SU-DHL-6 (cell line): ENCODE results near the gene SLC22A23.

Source experiments
- H2AFZ ChIP-seq: fragments of 200-600 bp; sonication (generic); 2 replicates; pipeline ENCODE4 v1.6.1; 2014; ENCODE audit warnings: low read depth, mild to moderate bottlenecking, moderate library complexity, mixed read lengths, antibody characterized with exemption, low read length; ENCODE audit not compliant: severe bottlenecking
- H3F3A ChIP-seq: fragments of 200-600 bp; shearing (Covaris generic); 2 replicates; pipeline ENCODE4 v1.6.0; 2016; ENCODE audit warnings: antibody characterized with exemption, mild to moderate bottlenecking; ENCODE audit not compliant: insufficient read depth
- H3K27ac ChIP-seq: fragments of 200-600 bp; sonication (generic); 2 replicates; pipeline ENCODE4 v1.5.1; 2016; ENCODE audit warnings: low read depth, mild to moderate bottlenecking, low read length, moderate library complexity, mixed read lengths
- H3K27me3 ChIP-seq: fragments of 200-600 bp; sonication (generic), shearing (Covaris generic); 2 replicates; pipeline ENCODE4 v1.6.0; 2014; ENCODE audit warnings: mild to moderate bottlenecking, low read length
- H3K36me3 ChIP-seq: fragments of 200-600 bp; sonication (generic); 2 replicates; pipeline ENCODE4 v1.6.1; 2014; ENCODE audit warnings: mild to moderate bottlenecking, low read length, mixed read lengths
- H3K4me2 ChIP-seq: fragments of 300-600, 200-600 bp; shearing (Covaris generic), sonication (generic); 2 replicates; pipeline ENCODE4 v1.6.0; 2014; ENCODE audit warnings: low read length, low read depth, mild to moderate bottlenecking; ENCODE audit not compliant: poor library complexity, severe bottlenecking
- H3K4me3 ChIP-seq: fragments of 200-600 bp; sonication (generic); 2 replicates; pipeline ENCODE4 v1.5.1; 2014; ENCODE audit warnings: antibody characterized with exemption, low read length, mild to moderate bottlenecking, mixed read lengths; ENCODE audit not compliant: insufficient read depth, poor library complexity, severe bottlenecking
- H3K79me2 ChIP-seq: fragments of 200-600 bp; sonication (generic); 2 replicates; pipeline ENCODE4 v1.6.1; 2014; ENCODE audit warnings: mild to moderate bottlenecking, low read length, moderate library complexity; ENCODE audit not compliant: insufficient read depth
- H3K9ac ChIP-seq: fragments of 200-600 bp; sonication (generic); 2 replicates; pipeline ENCODE4 v1.7.0; 2014; ENCODE audit warnings: mild to moderate bottlenecking, low read length
- H3K9me2 ChIP-seq: fragments of 200-600 bp; sonication (generic); replicated peaks from 2 replicates; pipeline ENCODE4 v1.6.1; 2014; ENCODE audit warnings: low read length; ENCODE audit not compliant: insufficient read depth
- H3K9me3 ChIP-seq: fragments of 200-600 bp; sonication (generic); 2 replicates; pipeline ENCODE4 v1.6.1; 2014; ENCODE audit warnings: low read length, mixed read lengths; ENCODE audit not compliant: insufficient read depth
- H4K20me1 ChIP-seq: fragments of 200-600 bp; sonication (generic); 2 replicates; pipeline ENCODE4 v1.6.1; 2014; ENCODE audit warnings: low read depth, mild to moderate bottlenecking, antibody characterized with exemption, low read length, moderate library complexity, mixed read lengths
- EZH2phosphoT487 ChIP-seq: fragments of 200-600 bp; sonication (generic), shearing (Covaris generic); conservative IDR thresholded peaks from 2 replicates; pipeline ENCODE4 v1.6.1; 2018; ENCODE audit warnings: mild to moderate bottlenecking, antibody characterized with exemption, low read length, moderate library complexity, mixed read lengths
- TF ChIP-seq, protein P1 (sequence below): fragments of 200-600 bp; sonication (generic); IDR thresholded peaks from one replicate; pipeline ENCODE4 v1.5.1; 2017; ENCODE audit warnings: antibody characterized with exemption, mild to moderate bottlenecking, low read length, moderate library complexity; ENCODE audit not compliant: insufficient read depth, poor library complexity, severe bottlenecking

SLC22A23 gene

DNA sequence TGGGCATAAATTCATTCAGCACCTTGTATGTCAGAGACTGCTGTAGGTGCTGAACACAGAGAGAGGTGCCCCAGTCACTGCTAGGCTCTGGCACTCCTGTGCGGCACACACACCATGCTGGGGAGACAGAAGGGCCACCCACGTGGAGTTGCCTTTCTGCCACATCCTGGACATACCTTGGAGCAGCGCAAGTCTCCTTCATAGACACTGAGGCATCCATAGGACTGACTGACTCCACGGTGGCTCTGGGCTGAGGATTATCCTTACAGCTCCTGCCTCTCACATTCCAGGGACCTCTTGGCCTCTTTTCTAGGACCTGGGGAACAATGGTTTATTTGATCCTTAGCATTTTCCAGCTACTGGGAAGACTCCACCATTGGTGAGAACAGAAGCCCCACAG is 26.0 kb upstream of the SLC22A23 start:
- H3K4me2 ChIP-seq = no peak overlapping the region
- no peaks in the 10 kb centered on the region for H3K36me3 ChIP-seq
- H3K9me3 ChIP-seq = no peaks in the 10 kb centered on the region
- no peaks in the 10 kb centered on the region for H4K20me1 ChIP-seq
- H3K9ac ChIP-seq = no peak overlapping the region
- no peak overlapping the region for H2AFZ ChIP-seq
- H3K4me3 ChIP-seq = no peak overlapping the region
- TF ChIP-seq EZH2phosphoT487 = no peak
- TF ChIP-seq, protein P1, sequence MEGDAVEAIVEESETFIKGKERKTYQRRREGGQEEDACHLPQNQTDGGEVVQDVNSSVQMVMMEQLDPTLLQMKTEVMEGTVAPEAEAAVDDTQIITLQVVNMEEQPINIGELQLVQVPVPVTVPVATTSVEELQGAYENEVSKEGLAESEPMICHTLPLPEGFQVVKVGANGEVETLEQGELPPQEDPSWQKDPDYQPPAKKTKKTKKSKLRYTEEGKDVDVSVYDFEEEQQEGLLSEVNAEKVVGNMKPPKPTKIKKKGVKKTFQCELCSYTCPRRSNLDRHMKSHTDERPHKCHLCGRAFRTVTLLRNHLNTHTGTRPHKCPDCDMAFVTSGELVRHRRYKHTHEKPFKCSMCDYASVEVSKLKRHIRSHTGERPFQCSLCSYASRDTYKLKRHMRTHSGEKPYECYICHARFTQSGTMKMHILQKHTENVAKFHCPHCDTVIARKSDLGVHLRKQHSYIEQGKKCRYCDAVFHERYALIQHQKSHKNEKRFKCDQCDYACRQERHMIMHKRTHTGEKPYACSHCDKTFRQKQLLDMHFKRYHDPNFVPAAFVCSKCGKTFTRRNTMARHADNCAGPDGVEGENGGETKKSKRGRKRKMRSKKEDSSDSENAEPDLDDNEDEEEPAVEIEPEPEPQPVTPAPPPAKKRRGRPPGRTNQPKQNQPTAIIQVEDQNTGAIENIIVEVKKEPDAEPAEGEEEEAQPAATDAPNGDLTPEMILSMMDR = no peak
- no peaks in the 10 kb centered on the region for H3K79me2 ChIP-seq
- H3K27ac ChIP-seq = no peak overlapping the region
- no peaks in the 10 kb centered on the region for H3K9me2 ChIP-seq
- no peaks in the 10 kb centered on the region for H3F3A ChIP-seq
- 0 out of 2 replicates have a peak, but pooled peaks cover 4% of the 10 kb centered on the region for H3K27me3 ChIP-seq

DNA sequence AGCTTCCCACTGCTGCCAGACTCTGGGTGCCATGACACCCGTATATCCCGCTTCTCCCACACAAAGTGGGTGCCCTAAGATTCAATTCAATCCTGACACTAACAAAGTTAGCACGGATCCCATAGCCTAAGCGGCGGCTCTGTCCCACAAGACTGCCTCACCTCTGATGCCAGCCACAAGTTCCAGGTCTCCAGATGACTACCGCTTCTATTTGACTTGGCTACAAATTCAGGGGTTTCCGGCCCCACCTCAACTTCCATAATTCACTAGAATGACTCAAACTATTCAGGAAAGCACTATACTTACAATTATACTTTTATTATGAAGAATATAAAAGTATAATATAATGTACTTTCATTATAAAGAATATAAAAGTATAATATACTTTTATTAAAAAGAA is 24.8 kb upstream of the SLC22A23 start:
- Histone ChIP-seq H3K27ac (no peak overlapping the region), H3K79me2 (no peaks in the 10 kb centered on the region), H3K27me3 (0 out of 2 replicates have a peak, but pooled peaks cover 4% of the 10 kb centered on the region), H3K4me2 (no peak overlapping the region), H3K9ac (no peak overlapping the region), H3F3A (no peaks in the 10 kb centered on the region), H3K9me3 (no peaks in the 10 kb centered on the region), H3K9me2 (no peaks in the 10 kb centered on the region), H3K4me3 (no peak overlapping the region), H3K36me3 (no peaks in the 10 kb centered on the region), H2AFZ (no peak overlapping the region), H4K20me1 (no peaks in the 10 kb centered on the region)
- TF ChIP-seq EZH2phosphoT487 = no peak
- TF ChIP-seq, protein P1 = no peak

- Histone ChIP-seq H3K9me3 (no peaks in the 10 kb centered on the region), H3K9me2 (no peaks in the 10 kb centered on the region), H4K20me1 (no peaks in the 10 kb centered on the region), H3F3A (no peaks in the 10 kb centered on the region), H3K79me2 (no peaks in the 10 kb centered on the region), H3K27ac (no peak overlapping the region), H3K4me3 (no peak overlapping the region), H3K4me2 (no peak overlapping the region), H2AFZ (no peak overlapping the region), H3K27me3 (0 out of 2 replicates have a peak, but pooled peaks cover 4% of the 10 kb centered on the region), H3K9ac (no peak overlapping the region), H3K36me3 (no peaks in the 10 kb centered on the region)
- TF ChIP-seq, protein P1 = no peak
- TF ChIP-seq EZH2phosphoT487 = no peak
These were observed 23.2 kb upstream of the SLC22A23 start for GRCh38 chr6:3480009-3480408.
